Endodermal cell (in vitro differentiated cells): ENCODE data around the gene DDI2. TPM values are rescaled to one million over a fixed set of nuclear protein-coding genes. Genes with fewer than 3 reads are reported as not detected.

Experiments used
- DNase-seq: peaks from one replicate; pipeline ENCODE4 v3.0.0-alpha.2; 2017
- H3K27ac ChIP-seq: 2 replicates; pipeline ENCODE4 v1.5.1; 2013; ENCODE audit warnings: mild to moderate bottlenecking, low read depth, low read length, moderate library complexity
- H3K27me3 ChIP-seq: 2 replicates; pipeline ENCODE4 v1.6.1; 2013; ENCODE audit warnings: mild to moderate bottlenecking, low read length, moderate library complexity; ENCODE audit not compliant: insufficient read depth, control insufficient read depth, poor library complexity, severe bottlenecking
- H3K36me3 ChIP-seq: 2 replicates; pipeline ENCODE4 v1.7.0; 2013; ENCODE audit warnings: mild to moderate bottlenecking, low read length, moderate library complexity; ENCODE audit not compliant: control insufficient read depth, insufficient read depth
- H3K4me1 ChIP-seq: one replicate; pipeline ENCODE4 v1.7.0; 2013; ENCODE audit warnings: low read length; ENCODE audit not compliant: control insufficient read depth, insufficient read depth
- H3K4me3 ChIP-seq: 2 replicates; pipeline ENCODE4 v1.5.1; 2013; ENCODE audit warnings: mild to moderate bottlenecking, low read length, moderate library complexity
- H3K9ac ChIP-seq: 2 replicates; pipeline ENCODE4 v1.6.1; 2013; ENCODE audit warnings: mild to moderate bottlenecking, low read length, moderate library complexity; ENCODE audit not compliant: poor library complexity, severe bottlenecking; ENCODE audit errors: extremely low read depth
- H3K9me3 ChIP-seq: 2 replicates; pipeline ENCODE4 v1.6.1; 2013; ENCODE audit warnings: mild to moderate bottlenecking, low read length, moderate library complexity; ENCODE audit not compliant: control insufficient read depth
- H3K27ac Mint-ChIP-seq: 2 replicates; pipeline ENCODE4 v1.8.0; 2020; ENCODE audit warnings: mixed read lengths
- H3K27me3 Mint-ChIP-seq: 2 replicates; pipeline ENCODE4 v1.8.0; 2021; ENCODE audit warnings: mild to moderate bottlenecking, mixed read lengths; ENCODE audit not compliant: insufficient read depth
- H3K36me3 Mint-ChIP-seq: 2 replicates; pipeline ENCODE4 v1.8.0; 2020; ENCODE audit warnings: low read depth, mixed read lengths
- H3K4me1 Mint-ChIP-seq: 2 replicates; pipeline ENCODE4 v1.8.0; 2020; ENCODE audit warnings: mixed read lengths
- H3K4me3 Mint-ChIP-seq: 2 replicates; pipeline ENCODE4 v1.8.0; 2020; ENCODE audit warnings: mild to moderate bottlenecking, moderate library complexity, mixed read lengths
- H3K9me3 Mint-ChIP-seq: 2 replicates; pipeline ENCODE4 v1.8.0; 2020; ENCODE audit warnings: mild to moderate bottlenecking, mixed read lengths
- WGBS, 2 experiments: methylation state at CpG; one replicate each; pipeline versions ENCODE4 v1.1.5 to v1.1.7; 2013; ENCODE audit warnings: missing lambda C conversion rate in 2 of 2, mixed read lengths in 1 of 2; ENCODE audit not compliant: insufficient coverage in 1 of 2, insufficient read length in 1 of 2; 5-methylcytosine and 5-hydroxymethylcytosine counted together
- total RNA-seq, 2 donors: library from RNA; stranded (reverse); fragmentation: NEBNext Ultra II Directional in 1 of 2; extraction: Animal tissue kit (Norgen Biotek cat#: 25700) in 1 of 2; gene quantifications; 2 replicates in 1 of 2; 3 replicates in 1 of 2; pipeline ENCODE4 v1.2.1, GENCODE V29; 2021
- TF ChIP-seq, protein P1 (sequence below): fragments of 200-600 bp; sonication (generic); conservative IDR thresholded peaks from 2 replicates; pipeline ENCODE4 v1.5.0; 2021; ENCODE audit warnings: antibody characterized with exemption, mild to moderate bottlenecking

Gene DDI2
- total RNA-seq, 2 donors from 2014 or later = 36.0 to 37.6 TPM

DNA sequence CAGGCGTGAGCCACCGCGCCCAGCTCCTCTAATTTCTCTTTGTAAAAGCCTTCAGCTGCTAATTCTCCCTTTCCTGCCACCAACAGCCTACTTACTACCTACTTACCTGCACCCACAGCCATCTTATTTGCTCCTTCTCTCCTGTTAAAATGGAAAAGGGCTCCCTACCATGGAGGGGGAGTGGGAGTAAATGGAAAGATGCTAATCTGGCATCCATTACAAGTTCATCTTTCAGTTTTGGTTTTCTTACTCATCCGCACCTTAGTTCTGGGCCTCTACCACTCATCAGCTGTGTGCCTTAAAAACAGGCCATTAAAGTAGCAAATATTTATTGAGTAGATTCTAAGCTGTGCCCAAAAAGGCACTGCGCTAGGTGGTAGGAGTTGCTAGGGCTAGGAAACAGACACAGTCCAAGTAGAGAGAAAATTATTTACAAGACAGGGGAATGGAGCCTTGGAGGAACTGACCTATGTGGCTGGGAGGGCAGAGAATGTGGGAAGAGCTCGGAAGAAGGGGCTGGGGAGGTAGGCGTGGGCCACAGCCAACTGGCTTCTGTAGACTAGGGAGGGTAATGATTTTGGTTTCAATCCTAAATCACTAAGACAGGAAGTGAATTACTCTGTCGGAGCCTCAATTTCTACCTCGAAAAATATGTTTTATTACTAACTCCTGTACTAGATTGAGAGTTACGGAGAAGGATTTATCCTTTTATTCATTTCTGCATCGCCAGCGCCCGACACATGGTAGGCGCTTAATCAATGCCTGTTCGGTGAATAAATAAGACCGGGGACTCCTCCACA, 685 bp upstream of the DDI2 start:
- peak overlapping the region; percentile 37 for H3K9ac ChIP-seq
- Mint-ChIP-seq H3K4me1 (peaks cover 28% of the 10 kb centered on the region), H3K27ac (peak overlapping the region; percentile 85), H3K4me3 (peak overlapping the region; percentile 91), H3K9me3 (no peaks in the 10 kb centered on the region), H3K27me3 (peaks cover 7% of the 10 kb centered on the region), H3K36me3 (no peaks in the 10 kb centered on the region)
- peaks cover 6% of the 10 kb centered on the region for H3K4me1 ChIP-seq
- TF ChIP-seq, protein P1, sequence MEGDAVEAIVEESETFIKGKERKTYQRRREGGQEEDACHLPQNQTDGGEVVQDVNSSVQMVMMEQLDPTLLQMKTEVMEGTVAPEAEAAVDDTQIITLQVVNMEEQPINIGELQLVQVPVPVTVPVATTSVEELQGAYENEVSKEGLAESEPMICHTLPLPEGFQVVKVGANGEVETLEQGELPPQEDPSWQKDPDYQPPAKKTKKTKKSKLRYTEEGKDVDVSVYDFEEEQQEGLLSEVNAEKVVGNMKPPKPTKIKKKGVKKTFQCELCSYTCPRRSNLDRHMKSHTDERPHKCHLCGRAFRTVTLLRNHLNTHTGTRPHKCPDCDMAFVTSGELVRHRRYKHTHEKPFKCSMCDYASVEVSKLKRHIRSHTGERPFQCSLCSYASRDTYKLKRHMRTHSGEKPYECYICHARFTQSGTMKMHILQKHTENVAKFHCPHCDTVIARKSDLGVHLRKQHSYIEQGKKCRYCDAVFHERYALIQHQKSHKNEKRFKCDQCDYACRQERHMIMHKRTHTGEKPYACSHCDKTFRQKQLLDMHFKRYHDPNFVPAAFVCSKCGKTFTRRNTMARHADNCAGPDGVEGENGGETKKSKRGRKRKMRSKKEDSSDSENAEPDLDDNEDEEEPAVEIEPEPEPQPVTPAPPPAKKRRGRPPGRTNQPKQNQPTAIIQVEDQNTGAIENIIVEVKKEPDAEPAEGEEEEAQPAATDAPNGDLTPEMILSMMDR = no peak
- no peaks in the 10 kb centered on the region for H3K27me3 ChIP-seq
- peaks cover 4% of the 10 kb centered on the region for H3K36me3 ChIP-seq
- H3K27ac ChIP-seq = peak overlapping the region; percentile 19
- no peaks in the 10 kb centered on the region for H3K9me3 ChIP-seq
- peak; percentile 70 for DNase-seq
- WGBS, 2 experiments = 34% methylated on average over 15 to 16 of the region's 16 CpGs
- peak overlapping the region; percentile 83 for H3K4me3 ChIP-seq

DNA sequence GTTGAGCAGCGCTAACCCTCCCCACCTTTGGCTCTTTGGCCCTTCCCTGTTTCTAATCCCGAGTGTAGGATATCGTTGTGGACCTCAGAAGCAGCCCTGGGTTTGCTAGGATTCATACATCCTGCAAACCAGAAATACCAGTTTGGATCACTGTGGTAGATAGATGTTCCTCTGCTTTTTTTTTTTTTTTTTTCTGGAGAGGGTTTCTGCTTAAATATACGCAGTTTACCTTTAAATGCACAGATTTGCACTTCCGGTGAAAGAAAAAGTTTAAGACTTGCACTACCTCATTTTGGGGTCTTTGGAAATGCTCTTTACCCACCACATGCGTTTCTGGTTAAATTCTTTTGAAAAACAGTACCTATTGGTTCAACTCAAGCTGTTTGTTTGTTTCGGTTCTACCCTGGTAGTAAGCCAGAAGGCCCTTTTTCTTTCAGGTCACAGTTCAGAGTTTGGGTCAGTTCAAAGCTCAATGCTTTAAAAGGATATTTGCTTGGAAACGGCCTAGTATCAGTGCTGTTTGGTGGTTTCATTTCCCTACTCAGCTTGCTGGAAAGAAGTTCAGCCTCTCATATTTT, 908 bp downstream of the DDI2 start:
- Histone ChIP-seq H3K27ac (no peak overlapping the region), H3K4me3 (peak overlapping the region; percentile 99), H3K9ac (peak overlapping the region; percentile 62), H3K36me3 (peaks cover 4% of the 10 kb centered on the region), H3K27me3 (no peaks in the 10 kb centered on the region), H3K9me3 (no peaks in the 10 kb centered on the region), H3K4me1 (peaks cover 6% of the 10 kb centered on the region)
- Mint-ChIP-seq H3K27ac (peak overlapping the region; percentile 89), H3K4me1 (peaks cover 28% of the 10 kb centered on the region), H3K36me3 (peaks cover 5% of the 10 kb centered on the region), H3K9me3 (no peaks in the 10 kb centered on the region), H3K4me3 (peak overlapping the region; percentile 91), H3K27me3 (peaks cover 4% of the 10 kb centered on the region)
- WGBS, 2 experiments = 7% methylated on average over 6 to 8 of the region's 8 CpGs
- DNase-seq = no peak
- TF ChIP-seq, protein P1 = no peak

DNA sequence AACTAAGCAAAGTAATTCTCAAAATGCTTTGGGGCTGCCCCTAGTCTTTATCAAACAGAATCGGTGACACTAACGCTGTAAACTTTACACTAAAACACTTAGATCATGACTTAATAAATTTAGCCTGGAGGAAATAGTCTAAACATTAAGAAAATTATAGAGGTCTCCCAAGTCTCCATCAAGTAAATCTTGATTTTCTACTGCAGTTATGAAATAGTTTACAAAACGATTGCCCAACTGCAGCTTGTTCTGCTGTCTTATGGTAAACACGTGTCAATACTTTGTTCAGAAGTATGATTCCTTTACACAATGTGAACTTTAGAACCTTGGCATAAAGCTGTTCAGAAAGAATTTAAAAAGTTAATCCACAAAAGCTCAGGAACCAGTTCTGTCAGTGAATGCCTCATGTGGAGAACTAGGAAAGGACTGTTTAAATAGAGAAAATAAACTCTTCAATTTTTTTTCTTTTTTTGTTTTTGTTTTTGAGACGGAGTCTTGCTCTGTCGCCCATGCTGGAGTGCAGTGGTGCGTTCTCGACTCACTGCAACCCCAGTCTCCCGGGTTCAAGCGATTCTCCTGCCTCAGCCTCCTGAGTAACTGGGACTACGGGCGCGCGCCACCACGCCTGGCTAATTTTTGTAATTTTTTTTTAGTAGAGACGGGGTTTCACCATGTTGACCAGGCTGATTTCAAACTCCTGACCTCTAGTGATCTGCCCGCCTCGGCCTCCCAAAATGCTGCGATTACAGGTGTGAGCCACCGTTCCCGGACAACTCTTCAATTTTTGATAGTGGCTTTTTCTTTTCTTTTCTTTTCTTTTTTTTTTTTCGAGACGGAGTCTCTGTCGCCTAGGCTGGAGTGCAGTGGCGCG, 1.6 kb downstream of the DDI2 start:
- Mint-ChIP-seq H3K9me3 (no peaks in the 10 kb centered on the region), H3K4me3 (peak overlapping the region; percentile 91), H3K27me3 (peaks cover 4% of the 10 kb centered on the region), H3K36me3 (peaks cover 5% of the 10 kb centered on the region), H3K27ac (peak overlapping the region; percentile 89), H3K4me1 (peaks cover 28% of the 10 kb centered on the region)
- Histone ChIP-seq H3K9me3 (no peaks in the 10 kb centered on the region), H3K4me3 (peak overlapping the region; percentile 99), H3K4me1 (peaks cover 6% of the 10 kb centered on the region), H3K9ac (peak overlapping the region; percentile 62), H3K36me3 (peaks cover 4% of the 10 kb centered on the region), H3K27me3 (no peaks in the 10 kb centered on the region), H3K27ac (no peak overlapping the region)
- DNase-seq = no peak
- TF ChIP-seq, protein P1 = no peak
- WGBS, 2 experiments = 90 to 91% methylated on average over 21 to 26 of the region's 26 CpGs
